ENCODE data around the gene TCEANC2.

- TF ChIP-seq GATA2 (IDR thresholded peaks at IDR 0.05; ENCODE audit: low read depth, low read length) = no peak
- no peak for TF ChIP-seq GATA3 (IDR thresholded peaks at IDR 0.05; ENCODE audit: low read depth, low read length)
Measured at GRCh38 chr1:54051933-54052430, 1.4 kb upstream of the TCEANC2 start.

Measured in SH-SY5Y (cell line).